Stomach (tissue), 9 donors: Measurements from ENCODE around the gene GNB1L. TPM values are rescaled to one million over a fixed set of nuclear protein-coding genes. Genes with fewer than 3 reads are reported as not detected.

ENCODE experiments used
- DNase-seq, 2 donors: peaks; one replicate each; pipeline versions ENCODE4 v3.0.0 to v3.0.0-alpha.2; 2013 to 2019
- H3K27ac ChIP-seq, 5 donors: fragments of 200-600 bp in 4 of 5; sonication (generic) in 4 of 5; one replicate each; pipeline ENCODE4 v1.5.1; 2013 to 2019; ENCODE audit warnings: mild to moderate bottlenecking in 1 of 5, moderate library complexity in 1 of 5
- H3K27me3 ChIP-seq, 3 donors: fragments of 200-600 bp; sonication (generic); one replicate each; pipeline ENCODE4 v1.5.1; 2017 to 2019; ENCODE audit warnings: mixed run types in 1 of 3
- H3K36me3 ChIP-seq, 4 donors: fragments of 200-600 bp; sonication (generic); 1 replicate in 3 of 4; 2 replicates in 1 of 4; pipeline ENCODE4 v1.5.1; 2016 to 2019
- H3K4me1 ChIP-seq, 4 donors: fragments of 200-600 bp; sonication (generic); one replicate each; pipeline ENCODE4 v1.5.1; 2016 to 2019
- H3K4me3 ChIP-seq, 4 donors: fragments of 200-600 bp; sonication (generic) in 3 of 4; one replicate each; pipeline ENCODE4 v1.5.1; 2016 to 2019; ENCODE audit warnings: mild to moderate bottlenecking in 1 of 4
- H3K9me3 ChIP-seq, 4 donors: fragments of 200-600 bp; sonication (generic); one replicate each; pipeline ENCODE4 v1.5.1; 2016 to 2019
- CTCF ChIP-seq, 7 experiments: fragments of 450-650 bp in 4 of 7; fragments of 200-600 bp in 3 of 7; sonication (generic) in 3 of 7; IDR thresholded peaks; one replicate each; pipeline ENCODE4 v1.5.1; 2016 to 2019; ENCODE audit warnings: antibody characterized with exemption in 7 of 7, control low read depth in 2 of 7, mild to moderate bottlenecking in 1 of 7
- EP300 ChIP-seq: sonication (generic); formaldehyde crosslinking; IDR thresholded peaks from one replicate; pipeline ENCODE4 v1.6.1; 2017; ENCODE audit warnings: antibody characterized with exemption
- POLR2A ChIP-seq, 4 donors: fragments of 450-650 bp; IDR thresholded peaks; one replicate each; pipeline ENCODE4 v1.6.1; 2016; ENCODE audit warnings: antibody characterized with exemption in 4 of 4, control low read depth in 2 of 4, mild to moderate bottlenecking in 1 of 4, moderate library complexity in 1 of 4
- POLR2AphosphoS5 ChIP-seq, 3 donors: sonication (generic); formaldehyde crosslinking; IDR thresholded peaks; one replicate each; pipeline ENCODE4 v1.6.1; 2016; ENCODE audit warnings: antibody characterized with exemption in 3 of 3
- WGBS, 5 donors: extraction: QIAGEN DNeasy Blood & Tissue Kit in 3 of 5; methylation state at CpG; one replicate each; pipeline versions ENCODE4 v1.1.5 to v1.1.7; 2013 to 2018; 5-methylcytosine and 5-hydroxymethylcytosine counted together
- intact Hi-C: fragments of 100-400 bp; cut with DNase I; formaldehyde crosslinking; loops from one replicate; pipeline ENCODE4 v1.15.1; 2023; ENCODE audit warnings: low total_unique reads
- polyA plus RNA-seq, 3 donors: library from polyadenylated mRNA; stranded (reverse); fragments of 200-250 nt; gene quantifications; one replicate each; pipeline ENCODE4 v1.2.3, GENCODE V29; 2013
- total RNA-seq, 5 donors: library from RNA; depleted of rRNA; stranded (reverse); fragments of >200 nt; gene quantifications; one replicate each; pipeline versions ENCODE4 v1.1.0 to v1.2.3, GENCODE V29; 2014 to 2016
- donor health status: healthy with polysubstance abuse.
- donor health status: Bipolar disorder and iron deficiency.
- donor health status: healthy.

GNB1L gene
- total and polyA plus RNA-seq, 8 donors: 0.29 to 6.8 (median 3.1) TPM; not detected in 1

- DNase-seq: peak in 1 of 2 donors; percentile 11
- intact Hi-C loops: no loop called here
These were observed 30.3 kb downstream of the GNB1L start for GRCh38 chr22:19824212-19824925.

GRCh38 chr22:19823902-19824211, 30.8 kb downstream of the GNB1L start:
- no peak overlapping the region for H3K27ac ChIP-seq
- H3K4me1 ChIP-seq: peaks cover 0 to 7% (median 0%) of the 10 kb centered on the region in 4 donors
- no peaks in the 10 kb centered on the region for H3K27me3 ChIP-seq
- no peak overlapping the region for H3K4me3 ChIP-seq
- TF ChIP-seq CTCF (IDR thresholded peaks at IDR 0.05): no peak
- TF ChIP-seq POLR2A (IDR thresholded peaks at IDR 0.05): no peak
- TF ChIP-seq POLR2AphosphoS5 (IDR thresholded peaks at IDR 0.05): no peak
- TF ChIP-seq EP300: no peak
- H3K9me3 ChIP-seq: no peaks in the 10 kb centered on the region
- WGBS, 5 donors: 79 to 93% (median 92%) methylated on average over 7 to 9 of the region's 9 CpGs
- intact Hi-C loops: no loop called here
- peaks cover 0 to 8% (median 3%) of the 10 kb centered on the region in 4 donors for H3K36me3 ChIP-seq
- peak in 1 of 2 donors; percentile 14 for DNase-seq

More at GRCh38 chr22:19824212-19824925, 30.3 kb downstream of the GNB1L start:
- Histone ChIP-seq H3K36me3 (peaks cover 0 to 8% (median 2%) of the 10 kb centered on the region in 4 donors), H3K27me3 (no peaks in the 10 kb centered on the region), H3K9me3 (no peaks in the 10 kb centered on the region), H3K4me1 (peaks cover 0 to 7% (median 0%) of the 10 kb centered on the region in 4 donors), H3K4me3 (no peak overlapping the region), H3K27ac (no peak overlapping the region)
- WGBS, 5 donors: 77 to 91% (median 89%) methylated on average over 15 to 16 of the region's 16 CpGs
- TF ChIP-seq CTCF (IDR thresholded peaks at IDR 0.05) (no peak), EP300 (no peak), POLR2A (IDR thresholded peaks at IDR 0.05) (no peak), POLR2AphosphoS5 (IDR thresholded peaks at IDR 0.05) (no peak)

GRCh38 chr22:19823191-19823901, 31.3 kb downstream of the GNB1L start:
- intact Hi-C loops: no loop called here
- H3K4me3 ChIP-seq: no peak overlapping the region
- peaks cover 0 to 7% (median 0%) of the 10 kb centered on the region in 4 donors for H3K4me1 ChIP-seq
- DNase-seq: peak in 1 of 2 donors; percentile 17
- 71 to 83% (median 76%) methylated on average over 6 to 11 of the region's 11 CpGs for WGBS, 5 donors
- TF ChIP-seq CTCF (IDR thresholded peaks at IDR 0.05): no peak
- TF ChIP-seq EP300: no peak
- no peak for TF ChIP-seq POLR2A (IDR thresholded peaks at IDR 0.05)
- no peak for TF ChIP-seq POLR2AphosphoS5 (IDR thresholded peaks at IDR 0.05)
- H3K9me3 ChIP-seq: no peaks in the 10 kb centered on the region
- no peaks in the 10 kb centered on the region for H3K27me3 ChIP-seq
- H3K36me3 ChIP-seq: peaks cover 0 to 8% (median 3%) of the 10 kb centered on the region in 4 donors
- no peak overlapping the region for H3K27ac ChIP-seq

GRCh38 chr22:19822301-19823117, 32.2 kb downstream of the GNB1L start:
- intact Hi-C loops: no loop called here
- TF ChIP-seq POLR2A (IDR thresholded peaks at IDR 0.05) (no peak), CTCF (IDR thresholded peaks at IDR 0.05) (no peak), POLR2AphosphoS5 (IDR thresholded peaks at IDR 0.05) (no peak), EP300 (no peak)

More at GRCh38 chr22:19822301-19823117, 32.2 kb downstream of the GNB1L start:
- H3K4me3 ChIP-seq: no peak overlapping the region
- no peak overlapping the region for H3K27ac ChIP-seq
- peaks cover 0 to 7% (median 0%) of the 10 kb centered on the region in 4 donors for H3K4me1 ChIP-seq
- no peaks in the 10 kb centered on the region for H3K9me3 ChIP-seq
- 62 to 85% (median 70%) methylated on average over 12 to 18 of the region's 18 CpGs for WGBS, 5 donors
- DNase-seq: peak; percentile 6 to 42
- H3K27me3 ChIP-seq: no peaks in the 10 kb centered on the region
- H3K36me3 ChIP-seq: peaks cover 0 to 8% (median 3%) of the 10 kb centered on the region in 4 donors
